Duodenal mucosa (tissue), 2 donors: Measurements from ENCODE around the gene SMIM14.
A peak's percentile ranks its signal among the peaks of the same experiment; 100 is the strongest.

Source experiments
- H3K27ac ChIP-seq: one replicate; pipeline ENCODE4 v1.7.0; 2013; ENCODE audit warnings: low read depth, low read length
- H3K27me3 ChIP-seq, 2 donors: one replicate each; pipeline ENCODE4 v1.7.0; 2013; ENCODE audit warnings: low read length in 2 of 2, control low read depth in 1 of 2; ENCODE audit not compliant: insufficient read depth in 2 of 2, control insufficient read depth in 1 of 2
- H3K36me3 ChIP-seq, 2 donors: one replicate each; pipeline ENCODE4 v1.7.0; 2013; ENCODE audit warnings: low read length in 2 of 2, control low read depth in 1 of 2; ENCODE audit not compliant: insufficient read depth in 2 of 2, control insufficient read depth in 1 of 2
- H3K4me1 ChIP-seq, 2 donors: one replicate each; pipeline ENCODE4 v1.7.0; 2013; ENCODE audit warnings: low read length in 2 of 2, control low read depth in 1 of 2; ENCODE audit not compliant: insufficient read depth in 2 of 2, control insufficient read depth in 1 of 2
- H3K4me3 ChIP-seq, 2 donors: one replicate each; pipeline ENCODE4 v1.7.0; 2013; ENCODE audit warnings: low read length in 2 of 2, low read depth in 1 of 2
- H3K9ac ChIP-seq, 2 donors: one replicate each; pipeline ENCODE4 v1.7.0; 2013; ENCODE audit warnings: low read length in 2 of 2, low read depth in 1 of 2
- H3K9me3 ChIP-seq, 2 donors: one replicate each; pipeline ENCODE4 v1.7.0; 2013; ENCODE audit warnings: low read length in 2 of 2, control low read depth in 1 of 2; ENCODE audit not compliant: control insufficient read depth in 1 of 2

SMIM14 gene

GRCh38 chr4:39608451-39608850 is 30.2 kb downstream of the SMIM14 start:
- no peaks in the 10 kb centered on the region for H3K27me3 ChIP-seq
- H3K9ac ChIP-seq: no peak overlapping the region
- no peak overlapping the region for H3K27ac ChIP-seq
- H3K9me3 ChIP-seq: no peaks in the 10 kb centered on the region
- H3K36me3 ChIP-seq: peaks cover 2 to 8% of the 10 kb centered on the region in 2 donors
- H3K4me3 ChIP-seq: no peak overlapping the region
- peaks cover 0 to 8% of the 10 kb centered on the region in 2 donors for H3K4me1 ChIP-seq

- no peak overlapping the region for H3K9ac ChIP-seq
- H3K27me3 ChIP-seq: no peaks in the 10 kb centered on the region
- no peak overlapping the region for H3K27ac ChIP-seq
- H3K4me1 ChIP-seq: peaks cover 0 to 8% of the 10 kb centered on the region in 2 donors
- H3K9me3 ChIP-seq: no peaks in the 10 kb centered on the region
- peaks cover 2 to 11% of the 10 kb centered on the region in 2 donors for H3K36me3 ChIP-seq
- H3K4me3 ChIP-seq: no peak overlapping the region
Measured at GRCh38 chr4:39606747-39607146, 31.9 kb downstream of the SMIM14 start.

GRCh38 chr4:39597695-39598381 is 40.8 kb downstream of the SMIM14 start:
- H3K27ac ChIP-seq: no peak overlapping the region
- H3K9me3 ChIP-seq: no peaks in the 10 kb centered on the region
- no peaks in the 10 kb centered on the region for H3K4me1 ChIP-seq
- peaks cover 0 to 6% of the 10 kb centered on the region in 2 donors for H3K36me3 ChIP-seq
- no peak overlapping the region for H3K9ac ChIP-seq
- H3K27me3 ChIP-seq: no peaks in the 10 kb centered on the region
- H3K4me3 ChIP-seq: no peak overlapping the region

DNA sequence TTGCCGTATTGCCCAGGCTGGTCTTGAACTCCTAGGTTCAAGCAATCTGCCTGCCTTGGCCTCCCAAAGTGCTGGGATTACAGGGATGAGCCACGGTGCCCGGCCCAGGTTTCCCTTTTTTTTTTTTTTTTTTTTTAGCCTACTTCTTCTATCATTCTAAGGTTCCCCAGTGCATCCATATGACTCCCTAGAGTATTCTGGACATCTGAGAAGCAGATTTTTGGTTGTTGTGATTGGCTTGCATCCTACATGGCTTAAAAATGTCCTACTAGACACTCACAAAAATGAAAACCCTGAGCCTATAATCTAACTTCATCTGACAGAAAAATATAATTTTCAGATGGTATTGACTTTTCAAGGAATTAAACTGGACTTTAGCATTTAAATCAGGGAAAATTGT is 41.7 kb downstream of the SMIM14 start:
- Histone ChIP-seq H3K4me1 (no peaks in the 10 kb centered on the region), H3K27ac (no peak overlapping the region), H3K9ac (no peak overlapping the region), H3K36me3 (peaks cover 0 to 3% of the 10 kb centered on the region in 2 donors), H3K4me3 (no peak overlapping the region), H3K9me3 (no peaks in the 10 kb centered on the region), H3K27me3 (no peaks in the 10 kb centered on the region)

- H3K36me3 ChIP-seq: no peaks in the 10 kb centered on the region
Measured at GRCh38 chr4:39591290-39591689, 47.4 kb downstream of the SMIM14 start.

DNA sequence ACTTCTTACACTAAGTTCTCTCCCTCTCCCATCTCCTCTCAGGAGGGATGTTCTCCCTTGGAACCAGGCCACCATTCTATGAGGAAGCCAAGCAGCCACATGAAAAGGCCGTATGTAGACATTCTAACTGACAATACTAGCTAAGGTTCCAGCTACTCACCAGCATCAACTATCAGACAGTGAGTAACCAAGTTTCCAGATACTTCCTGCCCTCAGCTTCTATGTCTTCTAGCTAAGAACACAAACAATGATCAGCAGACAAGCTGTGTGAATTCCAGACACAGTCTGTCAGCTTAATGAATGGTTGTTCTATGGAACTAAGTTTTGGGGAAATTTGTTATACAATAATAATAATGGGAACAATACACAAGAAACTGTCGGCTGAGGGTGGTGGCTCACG is 50.8 kb downstream of the SMIM14 start:
- H3K27ac ChIP-seq: no peak overlapping the region
- no peak overlapping the region for H3K9ac ChIP-seq
- no peaks in the 10 kb centered on the region for H3K36me3 ChIP-seq
- no peaks in the 10 kb centered on the region for H3K9me3 ChIP-seq
- no peak overlapping the region for H3K4me3 ChIP-seq
- H3K27me3 ChIP-seq: no peaks in the 10 kb centered on the region
- no peaks in the 10 kb centered on the region for H3K4me1 ChIP-seq

More at GRCh38 chr4:39591290-39591689, 47.4 kb downstream of the SMIM14 start:
- Histone ChIP-seq H3K4me3 (no peak overlapping the region), H3K9ac (no peak overlapping the region), H3K4me1 (no peaks in the 10 kb centered on the region), H3K27me3 (no peaks in the 10 kb centered on the region), H3K9me3 (no peaks in the 10 kb centered on the region), H3K27ac (no peak overlapping the region)

GRCh38 chr4:39574946-39575345 is 63.7 kb downstream of the SMIM14 start:
- Histone ChIP-seq H3K36me3 (peaks cover 0 to 3% of the 10 kb centered on the region in 2 donors), H3K4me3 (no peak overlapping the region), H3K27me3 (no peaks in the 10 kb centered on the region), H3K4me1 (no peaks in the 10 kb centered on the region), H3K27ac (no peak overlapping the region), H3K9ac (no peak overlapping the region), H3K9me3 (no peaks in the 10 kb centered on the region)

DNA sequence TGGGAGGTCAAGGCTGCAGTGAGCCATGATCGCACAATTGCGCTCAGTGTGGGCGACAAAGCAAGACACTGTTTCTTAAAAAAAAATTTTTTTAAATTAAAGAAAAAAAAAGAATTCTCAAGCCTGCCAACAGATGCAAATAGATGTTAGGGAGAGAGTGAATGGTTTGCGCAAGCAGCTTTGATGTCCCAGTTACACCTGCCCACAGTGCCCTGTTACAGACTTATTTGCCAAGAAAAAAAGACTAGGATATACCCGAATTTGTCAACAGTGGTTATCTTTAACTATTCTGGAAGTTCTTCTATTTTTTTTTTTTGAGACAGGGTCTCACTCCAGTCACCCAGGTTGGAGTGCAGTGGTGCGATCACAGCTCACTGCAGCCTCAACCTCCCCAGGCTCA is 67.2 kb downstream of the SMIM14 start:
- H3K27me3 ChIP-seq: no peaks in the 10 kb centered on the region
- peaks cover 0 to 3% of the 10 kb centered on the region in 2 donors for H3K36me3 ChIP-seq
- no peak overlapping the region for H3K4me3 ChIP-seq
- H3K9ac ChIP-seq: no peak overlapping the region
- H3K27ac ChIP-seq: no peak overlapping the region
- H3K4me1 ChIP-seq: peaks cover 0 to 9% of the 10 kb centered on the region in 2 donors
- H3K9me3 ChIP-seq: no peaks in the 10 kb centered on the region

DNA sequence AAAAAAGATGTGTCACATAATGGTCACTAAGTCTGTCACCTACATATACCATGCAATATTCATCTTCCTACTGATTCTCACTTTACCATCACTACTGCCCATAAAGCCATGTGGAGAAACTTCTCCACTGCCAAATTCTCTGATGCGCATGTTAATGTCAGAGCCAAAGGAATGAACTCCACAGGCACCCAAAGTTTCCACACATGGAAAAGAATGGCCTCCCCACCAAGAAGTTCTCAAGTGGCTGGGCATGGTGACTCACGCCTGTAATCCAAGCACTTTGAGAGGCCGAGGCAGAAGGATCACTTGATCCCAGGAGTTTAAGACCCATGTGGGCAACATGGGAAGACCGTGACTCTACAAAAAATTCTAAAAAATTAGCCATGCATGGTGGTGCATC is 67.6 kb downstream of the SMIM14 start:
- H3K27ac ChIP-seq: no peak overlapping the region
- no peaks in the 10 kb centered on the region for H3K27me3 ChIP-seq
- no peak overlapping the region for H3K9ac ChIP-seq
- peaks cover 0 to 9% of the 10 kb centered on the region in 2 donors for H3K4me1 ChIP-seq
- H3K4me3 ChIP-seq: no peak overlapping the region
- H3K36me3 ChIP-seq: peaks cover 0 to 4% of the 10 kb centered on the region in 2 donors
- peaks cover 0 to 2% of the 10 kb centered on the region in 2 donors for H3K9me3 ChIP-seq

DNA sequence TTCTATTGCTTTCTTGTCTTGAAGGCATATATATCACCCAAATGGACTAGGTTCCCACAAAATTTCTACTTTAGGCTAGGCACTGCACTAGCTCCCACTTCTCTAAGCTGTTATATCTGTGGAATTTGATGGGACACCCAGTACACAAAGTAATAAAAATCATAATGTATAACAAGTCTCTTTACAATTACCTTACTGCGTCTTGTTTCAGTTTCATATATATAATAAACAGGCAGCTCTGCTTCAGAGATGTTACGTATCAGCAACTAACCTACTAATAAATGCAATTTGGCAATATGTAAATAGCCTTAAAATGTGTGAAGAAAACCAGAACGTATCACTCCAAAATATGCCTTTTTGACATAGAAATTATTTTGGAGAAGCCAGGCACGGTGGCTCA is 69.5 kb downstream of the SMIM14 start:
- peaks cover 0 to 4% of the 10 kb centered on the region in 2 donors for H3K9me3 ChIP-seq
- peak overlapping the region; percentile 50 to 55 for H3K9ac ChIP-seq
- peaks cover 0 to 9% of the 10 kb centered on the region in 2 donors for H3K4me1 ChIP-seq
- no peak overlapping the region for H3K27ac ChIP-seq
- peak overlapping the region; percentile 54 to 64 for H3K4me3 ChIP-seq
- no peaks in the 10 kb centered on the region for H3K27me3 ChIP-seq
- H3K36me3 ChIP-seq: peaks cover 0 to 6% of the 10 kb centered on the region in 2 donors
